Inferior parietal cortex (tissue), 1 donor: Measurements from ENCODE around the gene MED16.

Experiments
- DNase-seq: peaks from one replicate; pipeline ENCODE4 v3.0.0-alpha.2; 2016; ENCODE audit errors: extremely low spot score

The MED16 gene, protein sequence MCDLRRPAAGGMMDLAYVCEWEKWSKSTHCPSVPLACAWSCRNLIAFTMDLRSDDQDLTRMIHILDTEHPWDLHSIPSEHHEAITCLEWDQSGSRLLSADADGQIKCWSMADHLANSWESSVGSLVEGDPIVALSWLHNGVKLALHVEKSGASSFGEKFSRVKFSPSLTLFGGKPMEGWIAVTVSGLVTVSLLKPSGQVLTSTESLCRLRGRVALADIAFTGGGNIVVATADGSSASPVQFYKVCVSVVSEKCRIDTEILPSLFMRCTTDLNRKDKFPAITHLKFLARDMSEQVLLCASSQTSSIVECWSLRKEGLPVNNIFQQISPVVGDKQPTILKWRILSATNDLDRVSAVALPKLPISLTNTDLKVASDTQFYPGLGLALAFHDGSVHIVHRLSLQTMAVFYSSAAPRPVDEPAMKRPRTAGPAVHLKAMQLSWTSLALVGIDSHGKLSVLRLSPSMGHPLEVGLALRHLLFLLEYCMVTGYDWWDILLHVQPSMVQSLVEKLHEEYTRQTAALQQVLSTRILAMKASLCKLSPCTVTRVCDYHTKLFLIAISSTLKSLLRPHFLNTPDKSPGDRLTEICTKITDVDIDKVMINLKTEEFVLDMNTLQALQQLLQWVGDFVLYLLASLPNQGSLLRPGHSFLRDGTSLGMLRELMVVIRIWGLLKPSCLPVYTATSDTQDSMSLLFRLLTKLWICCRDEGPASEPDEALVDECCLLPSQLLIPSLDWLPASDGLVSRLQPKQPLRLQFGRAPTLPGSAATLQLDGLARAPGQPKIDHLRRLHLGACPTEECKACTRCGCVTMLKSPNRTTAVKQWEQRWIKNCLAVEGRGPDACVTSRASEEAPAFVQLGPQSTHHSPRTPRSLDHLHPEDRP

DNA sequence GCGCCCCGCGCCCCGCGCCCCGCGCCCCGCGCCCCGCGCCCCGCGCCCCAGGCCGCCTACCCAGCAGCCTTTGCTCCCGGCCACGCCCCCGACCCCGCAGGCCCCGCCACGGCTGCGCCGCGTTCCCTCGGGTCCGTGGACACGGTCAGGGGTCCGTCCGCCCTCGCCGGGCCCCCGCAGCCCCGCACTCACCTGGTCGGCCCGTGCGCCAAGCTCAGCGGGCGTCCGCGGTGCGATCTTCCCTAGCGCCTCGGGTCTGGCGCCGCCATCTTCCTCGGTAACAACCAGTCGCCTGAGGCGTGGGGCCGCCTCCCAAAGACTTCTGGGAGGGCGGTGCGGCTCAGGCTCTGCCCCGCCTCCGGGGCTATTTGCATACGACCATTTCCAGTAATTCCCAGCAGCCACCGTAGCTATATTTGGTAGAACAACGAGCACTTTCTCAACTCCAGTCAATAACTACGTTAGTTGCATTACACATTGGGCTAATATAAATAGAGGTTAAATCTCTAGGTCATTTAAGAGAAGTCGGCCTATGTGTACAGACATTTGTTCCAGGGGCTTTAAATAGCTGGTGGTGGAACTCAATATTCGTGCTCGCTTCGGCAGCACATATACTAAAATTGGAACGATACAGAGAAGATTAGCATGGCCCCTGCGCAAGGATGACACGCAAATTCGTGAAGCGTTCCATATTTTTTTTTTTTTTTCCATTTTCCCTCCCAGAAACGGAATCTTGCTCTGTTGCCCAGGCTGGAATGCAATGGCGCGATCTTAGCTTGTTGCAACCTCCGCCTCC is at the start of gene MED16, which contains the start of gene RNU6-9:
TSS of gene MED16 (minus strand) at position 294 of the 796 bp plus-strand sequence. CDS start 2,056 bp downstream, outside the sequence.
TSS of gene RNU6-9 (plus strand) at position 591 of the 796 bp plus-strand sequence.
- DNase-seq: peak; percentile 95

DNA sequence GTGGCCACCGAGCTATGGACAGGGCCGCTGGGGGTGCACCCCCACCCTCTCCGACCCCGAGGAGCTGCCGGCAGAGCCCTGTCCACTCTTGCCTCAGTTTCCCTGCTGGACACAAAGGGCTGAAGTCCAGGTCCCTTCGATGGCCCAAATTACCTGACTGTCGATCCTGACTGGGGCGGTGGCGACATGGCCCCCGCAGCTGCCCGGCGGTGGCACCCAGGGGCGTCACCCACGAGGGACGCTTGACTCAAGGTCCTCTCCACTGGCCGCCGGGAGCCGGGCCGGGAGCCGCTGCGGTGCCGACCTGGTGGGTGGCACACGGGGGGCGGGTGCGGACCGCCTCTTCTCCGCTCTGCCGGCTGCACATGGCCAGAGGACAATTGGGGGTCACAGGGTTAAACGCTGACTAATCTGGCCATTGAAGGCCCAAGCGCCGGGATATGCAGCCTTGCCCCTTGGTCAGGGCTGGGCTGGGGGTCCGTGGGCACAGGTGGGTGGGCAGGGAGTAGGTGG is 49.2 kb upstream of the MED16 start:
- DNase-seq: no peak

DNA sequence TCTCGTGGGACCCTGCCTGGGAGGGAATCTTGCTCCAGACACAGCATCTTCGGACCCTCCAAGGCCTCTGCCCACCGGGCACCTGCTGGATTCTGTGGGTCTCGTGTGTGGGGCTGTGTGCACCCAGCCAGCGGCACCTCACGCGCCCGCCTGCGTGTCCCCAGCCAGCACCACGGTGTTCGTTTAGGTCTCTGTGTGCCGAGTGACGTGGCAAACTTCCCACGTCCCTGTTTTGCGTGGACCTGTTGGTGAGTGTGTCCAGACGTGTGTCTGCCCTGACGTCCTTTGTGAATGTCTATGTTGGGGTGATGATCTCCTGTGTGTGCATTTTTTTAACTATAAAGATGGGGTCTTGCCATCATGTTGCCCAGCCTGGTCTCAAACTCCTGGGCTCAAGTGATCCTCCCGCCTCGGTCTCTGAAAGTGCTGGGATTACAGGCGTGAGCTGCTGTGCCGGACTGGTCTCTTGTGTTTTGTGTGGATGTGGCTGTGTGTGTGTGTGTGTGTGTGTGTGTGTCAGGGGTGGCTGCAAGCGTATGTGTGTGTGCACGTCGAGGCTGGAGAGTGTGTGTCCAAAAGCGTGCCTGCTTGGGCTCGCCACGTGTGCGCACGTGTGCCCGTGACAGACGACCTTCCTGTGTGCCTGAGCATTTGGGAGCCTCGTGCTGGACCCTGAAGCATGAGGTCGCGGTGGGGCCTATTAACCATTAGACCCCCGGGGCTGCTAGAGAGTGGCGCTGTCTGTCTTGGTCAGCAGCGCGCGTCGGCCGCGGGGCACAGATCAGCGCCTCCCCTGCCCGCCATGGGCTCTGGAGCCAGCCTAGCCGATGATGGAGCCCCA is 48.5 kb upstream of the MED16 start:
- no peak for DNase-seq

DNA sequence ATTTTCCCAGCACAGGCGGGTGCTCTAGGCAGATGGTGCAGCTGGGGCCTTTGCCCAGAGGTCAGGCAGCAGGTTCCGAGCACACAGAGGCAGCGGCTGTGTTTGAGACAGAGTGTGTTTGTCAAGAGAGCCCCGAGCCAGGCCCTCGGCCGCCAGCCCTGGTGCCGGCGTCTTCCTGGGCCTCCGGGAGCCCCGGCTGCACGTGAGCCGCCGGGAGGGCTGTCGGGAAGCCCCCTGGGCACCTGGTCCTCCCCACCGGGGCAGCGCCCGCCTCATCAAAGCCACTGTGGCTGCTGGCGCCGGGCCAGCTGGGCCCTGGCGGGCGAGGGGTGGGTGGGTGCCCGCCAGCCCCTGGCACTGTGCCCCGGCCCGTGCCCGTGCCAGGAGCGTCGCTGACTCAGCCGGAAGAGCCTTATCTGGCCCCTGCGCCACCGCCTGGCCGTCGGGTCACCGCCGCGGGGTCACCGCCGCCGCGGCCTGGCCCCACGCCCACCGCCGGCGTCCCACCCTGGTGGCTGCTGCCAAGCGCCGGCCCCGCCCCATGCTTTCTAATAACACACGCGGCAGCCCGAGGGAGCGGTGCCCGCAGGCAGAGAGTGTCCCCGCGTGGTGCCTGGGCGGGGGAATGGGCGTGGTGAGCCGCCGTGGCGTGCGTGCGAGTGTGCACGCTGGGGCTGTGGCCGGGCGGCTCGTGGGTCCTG is 47.8 kb upstream of the MED16 start:
- DNase-seq: no peak

DNA sequence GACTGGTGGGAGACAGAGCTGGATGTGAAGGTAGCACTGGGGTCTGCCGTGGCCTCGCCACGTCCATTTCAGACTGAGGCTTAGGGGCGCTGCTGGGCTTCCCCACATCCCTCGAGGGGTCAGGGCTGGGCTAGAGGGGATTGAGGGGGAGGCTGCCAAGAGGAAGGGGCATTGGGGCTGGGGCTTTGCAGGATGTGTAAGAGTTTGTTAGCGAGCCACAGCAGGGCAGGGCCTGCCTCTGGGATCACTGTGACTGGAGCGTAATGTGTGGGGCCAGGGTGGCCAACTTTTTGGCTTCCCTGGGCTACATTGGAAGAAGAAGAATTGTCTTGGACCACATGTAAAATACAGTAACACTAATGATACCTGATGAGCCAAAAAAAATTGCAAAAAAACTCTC is 46.9 kb upstream of the MED16 start:
- DNase-seq: no peak

DNA sequence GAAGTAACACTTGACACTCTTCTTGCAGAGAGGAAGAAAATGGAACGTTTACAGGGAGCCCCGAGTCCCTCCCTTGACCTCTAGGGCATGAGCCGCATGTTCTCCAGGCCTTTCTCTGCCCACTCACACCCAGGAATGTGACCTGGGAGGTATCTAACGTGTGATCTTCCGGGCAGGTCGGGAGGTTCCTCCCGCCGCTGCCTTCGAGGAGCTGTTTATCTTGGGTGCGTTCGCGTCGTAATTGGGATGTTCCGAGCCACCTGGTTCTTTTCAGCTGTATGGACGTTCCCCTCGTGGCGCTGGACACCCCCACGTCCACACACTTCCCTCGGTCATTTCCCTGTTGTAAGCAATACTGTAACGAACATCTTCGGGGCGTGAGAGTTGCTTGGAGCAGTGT is 46.5 kb upstream of the MED16 start:
- DNase-seq: no peak

DNA sequence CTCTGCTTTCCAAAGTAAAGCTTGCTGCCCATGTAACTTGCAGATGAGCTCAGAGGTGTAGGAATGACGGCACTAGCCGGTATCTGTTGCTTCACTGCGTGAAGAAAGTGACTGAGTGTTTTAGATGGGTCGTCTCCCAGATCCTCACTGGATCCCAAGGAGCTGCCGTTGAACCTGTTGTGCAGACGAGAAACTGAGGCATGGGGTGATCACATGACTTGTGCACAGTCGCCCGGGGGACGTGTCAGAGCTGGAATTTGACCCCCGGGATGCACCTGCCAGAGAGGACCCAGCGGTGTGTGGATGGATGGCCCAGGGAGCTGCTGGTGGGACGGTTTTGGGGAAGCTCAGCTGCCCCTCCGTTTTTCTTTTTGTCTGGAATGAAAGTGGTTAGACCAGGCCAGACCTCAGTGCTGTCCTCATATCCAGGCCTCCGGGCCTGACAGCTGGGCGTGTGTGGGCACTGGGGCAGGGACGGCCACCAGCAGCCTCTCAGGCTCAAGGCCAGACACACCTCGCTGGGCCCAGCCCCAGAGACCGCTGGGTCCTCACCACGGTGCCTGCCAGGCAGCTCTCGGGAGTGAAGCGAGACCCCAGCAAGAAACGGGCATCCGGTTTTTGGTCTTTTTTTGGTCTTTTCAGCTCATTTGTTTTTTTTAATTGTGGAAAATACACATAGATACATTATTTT is 45.4 kb upstream of the MED16 start:
- no peak for DNase-seq

DNA sequence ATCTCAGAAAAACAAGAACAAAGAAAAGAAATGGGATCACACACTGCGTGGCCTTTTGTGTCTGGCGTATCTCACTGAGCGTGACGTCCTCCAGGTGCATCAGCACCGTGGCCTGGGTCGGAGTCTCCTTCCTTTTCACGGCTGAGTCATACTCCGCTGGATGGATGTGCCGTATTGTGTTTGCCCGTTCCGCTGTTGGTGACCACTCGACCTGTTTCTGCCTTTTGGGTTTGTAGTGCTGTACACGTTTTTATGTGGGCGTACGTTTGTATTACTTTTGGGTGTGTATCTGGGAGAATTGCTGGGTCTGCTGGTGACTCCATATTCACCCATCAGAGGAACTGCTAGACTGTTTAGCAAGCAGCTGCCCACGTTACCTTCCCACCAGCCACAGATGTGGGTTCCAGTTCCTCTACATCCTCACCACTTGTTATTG is 44.3 kb upstream of the MED16 start:
- DNase-seq: no peak

DNA sequence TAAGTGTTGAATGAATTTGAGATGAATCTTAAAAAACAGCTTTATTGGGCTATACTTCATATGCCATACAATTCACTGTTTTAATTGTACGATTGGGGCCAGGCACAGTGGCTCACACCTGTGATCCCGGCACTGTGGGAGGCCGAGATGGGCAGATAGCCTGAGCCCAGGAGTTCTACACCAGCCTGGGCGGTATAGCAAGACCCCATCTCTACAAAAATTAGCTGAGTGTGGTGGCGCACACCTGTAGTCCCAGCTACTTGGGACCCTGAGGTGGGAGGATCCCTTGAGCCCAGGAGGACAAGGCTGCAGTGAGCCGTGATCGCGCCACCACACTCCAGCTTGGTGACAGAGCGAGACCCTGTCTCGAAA is 43.2 kb upstream of the MED16 start:
- DNase-seq: no peak

DNA sequence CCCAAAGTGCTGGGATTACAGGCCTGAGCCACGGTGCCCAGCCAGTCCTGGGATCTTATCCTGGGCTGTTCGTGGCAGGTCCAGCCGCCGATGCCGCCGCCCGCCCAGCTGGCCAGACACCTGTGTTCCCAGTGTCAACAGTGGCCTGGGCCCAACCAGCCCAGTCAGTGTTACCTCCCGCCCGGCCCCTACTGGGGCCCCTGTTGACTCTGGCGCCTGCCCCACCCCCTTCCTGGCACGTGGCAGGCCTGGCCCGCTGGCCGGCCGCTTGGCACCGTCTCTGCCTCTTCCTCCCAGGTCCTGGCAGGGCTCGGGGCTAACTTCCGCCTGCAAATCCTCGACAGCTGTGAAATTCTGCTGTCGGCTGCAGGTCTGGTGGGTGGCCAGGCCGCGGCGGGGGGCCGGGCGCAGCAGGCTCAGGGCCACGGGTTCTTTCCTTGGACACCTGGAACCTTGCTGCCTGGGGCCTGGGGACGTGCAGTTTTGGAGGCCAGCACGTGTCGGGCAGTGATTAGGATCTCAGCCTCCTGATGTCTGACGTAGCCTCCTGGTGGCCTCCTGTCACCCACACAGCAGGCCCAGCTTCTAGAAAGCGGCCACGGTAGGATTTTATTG is 42.0 kb upstream of the MED16 start:
- DNase-seq: no peak

DNA sequence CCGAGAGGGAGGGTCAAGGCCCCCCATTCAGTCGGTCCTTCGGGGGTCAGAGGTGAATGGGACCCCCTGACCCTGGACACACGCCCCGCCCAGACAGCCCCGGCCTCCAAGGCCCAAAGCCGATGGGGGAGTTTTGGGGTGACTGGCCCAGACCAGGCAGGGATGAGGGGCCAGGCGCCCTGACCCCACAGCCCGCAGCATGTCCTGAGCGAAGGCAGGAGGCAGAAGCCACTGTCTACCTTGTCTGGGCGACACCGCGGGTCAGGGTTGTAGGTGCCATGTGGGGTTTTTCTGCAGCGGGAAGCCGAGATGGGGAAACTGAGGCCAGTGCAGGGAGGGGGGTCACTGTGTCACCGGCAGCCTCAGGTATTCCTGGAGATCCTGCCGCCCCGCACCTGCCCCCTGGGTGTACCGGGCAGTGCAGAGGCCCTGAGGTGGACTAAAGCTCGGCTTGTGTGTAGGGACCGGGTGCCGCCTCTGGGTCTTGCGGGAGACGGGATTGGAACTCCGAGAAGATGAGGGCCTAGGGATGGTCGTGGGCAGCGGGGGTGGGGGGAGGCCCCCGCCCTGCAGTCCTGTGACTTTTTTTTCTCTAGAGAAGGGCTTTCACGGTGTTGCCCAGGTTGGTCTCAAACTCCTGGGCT is 41.3 kb upstream of the MED16 start:
- DNase-seq: no peak

DNA sequence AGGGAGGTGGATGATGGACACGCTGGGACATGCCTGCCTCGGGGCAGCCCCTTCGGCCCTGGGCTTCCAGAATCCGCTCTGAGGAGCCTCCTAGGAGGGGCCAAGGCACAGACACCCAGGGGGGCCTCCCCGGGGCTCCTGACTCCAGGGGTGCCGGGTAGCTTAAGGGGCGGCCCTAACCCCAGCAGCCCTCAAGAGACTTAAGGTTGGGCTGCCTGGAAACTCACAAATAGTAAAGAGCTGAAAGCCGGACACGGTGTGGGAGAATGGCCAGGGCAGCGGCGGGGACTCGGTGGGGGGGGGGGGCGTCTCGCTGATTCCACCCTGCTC is 40.5 kb upstream of the MED16 start:
- no peak for DNase-seq

DNA sequence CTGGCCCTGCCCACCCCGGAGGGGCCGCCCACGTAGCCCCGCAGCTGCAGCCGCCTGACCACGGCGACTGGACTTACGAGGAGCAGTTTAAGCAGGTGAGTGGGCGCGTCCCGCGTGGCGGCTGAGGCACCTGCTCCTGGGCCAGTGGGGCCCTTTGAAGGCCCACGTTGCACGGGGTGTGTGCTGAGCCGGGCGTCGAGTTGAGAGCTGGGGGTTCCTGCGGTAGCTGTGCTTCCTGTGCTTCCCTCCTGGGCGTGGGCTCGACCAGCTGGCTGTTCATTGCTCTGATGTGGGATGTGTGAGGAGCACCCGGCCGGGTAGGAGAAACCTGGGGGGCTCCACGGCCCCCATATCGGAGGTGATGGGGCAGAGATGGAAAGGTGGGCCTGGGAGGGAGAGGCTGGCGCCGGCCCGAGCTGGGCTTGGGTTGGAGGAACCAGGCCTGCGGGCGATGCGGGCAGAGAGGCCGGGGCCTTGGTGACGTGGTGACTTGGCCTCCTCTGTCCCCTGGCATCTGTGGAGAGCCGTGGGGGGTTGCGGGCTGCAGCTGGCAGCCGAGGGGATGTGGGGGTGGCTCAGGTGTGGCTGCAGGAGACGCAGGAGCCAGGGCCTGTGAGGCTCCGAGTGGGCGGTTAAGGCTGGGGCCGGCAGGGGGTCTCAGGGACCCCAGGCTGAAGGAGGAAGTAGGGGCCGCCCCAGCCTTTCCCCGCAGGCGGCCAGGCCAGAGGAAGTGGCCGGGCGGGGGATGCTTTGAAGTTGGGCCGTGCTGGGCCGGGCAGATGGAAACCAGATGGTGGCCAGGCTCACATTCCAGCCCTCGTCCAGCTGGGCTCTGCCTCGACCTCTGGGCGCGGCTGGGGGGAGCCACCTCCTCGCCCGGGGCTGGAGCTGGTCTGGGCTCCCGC is 39.9 kb upstream of the MED16 start:
- DNase-seq: no peak

DNA sequence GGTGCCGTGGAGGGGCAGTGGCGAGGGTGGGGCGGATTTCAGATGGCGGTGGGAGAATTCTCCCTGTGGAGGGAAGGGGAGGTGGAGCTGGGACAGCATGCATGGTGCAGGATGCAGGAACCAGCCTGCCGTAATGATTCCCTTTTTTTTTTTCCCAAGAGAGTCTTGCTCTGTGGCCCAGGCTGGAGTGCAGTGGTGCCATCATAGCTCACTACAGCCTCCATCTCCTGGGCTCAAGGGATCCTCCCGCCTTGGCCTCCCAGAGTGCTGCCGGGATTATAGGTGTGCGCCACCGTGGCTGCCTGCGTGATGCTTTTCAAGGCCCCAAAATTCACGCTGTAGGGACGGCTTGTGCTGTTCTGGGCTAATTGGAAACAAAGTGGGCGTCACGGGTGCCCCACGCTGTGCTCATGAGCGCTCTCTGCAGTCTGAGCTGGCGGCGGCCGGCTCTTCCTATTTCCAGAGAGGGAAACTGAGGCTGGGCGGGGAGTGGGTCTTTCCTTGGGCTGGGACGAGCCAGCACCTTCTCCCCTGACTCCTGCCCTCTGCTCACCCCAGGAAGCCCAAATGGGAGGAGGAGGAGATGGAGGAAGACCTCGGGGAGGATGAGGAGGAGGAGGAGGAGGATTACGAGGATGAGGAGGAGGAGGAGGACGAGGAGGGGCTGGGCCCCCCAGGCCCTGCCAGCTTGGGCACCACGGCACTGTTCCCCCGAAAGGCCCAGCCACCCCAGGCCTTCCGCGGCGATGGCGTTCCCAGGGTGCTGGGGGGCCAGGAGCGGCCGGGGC is 39.1 kb upstream of the MED16 start:
- no peak for DNase-seq

DNA sequence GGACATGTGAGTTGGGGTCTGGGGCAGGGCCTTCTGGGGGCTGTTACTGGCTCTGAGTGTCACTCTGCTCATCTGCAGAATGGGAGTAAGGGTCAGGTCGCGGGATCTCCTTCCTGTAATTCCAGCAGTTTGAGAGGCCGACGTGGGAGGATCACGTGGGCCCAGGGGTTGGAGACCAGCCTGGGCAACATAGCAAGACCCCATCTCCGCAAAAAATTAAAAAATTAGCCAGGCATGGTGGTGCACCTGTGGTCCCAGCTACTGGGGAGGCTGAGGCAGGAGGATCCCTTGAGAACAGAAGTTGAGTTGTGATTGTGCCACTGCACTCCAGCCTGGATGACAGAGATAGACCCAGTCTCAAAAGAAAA is 36.9 kb upstream of the MED16 start:
- DNase-seq: no peak

DNA sequence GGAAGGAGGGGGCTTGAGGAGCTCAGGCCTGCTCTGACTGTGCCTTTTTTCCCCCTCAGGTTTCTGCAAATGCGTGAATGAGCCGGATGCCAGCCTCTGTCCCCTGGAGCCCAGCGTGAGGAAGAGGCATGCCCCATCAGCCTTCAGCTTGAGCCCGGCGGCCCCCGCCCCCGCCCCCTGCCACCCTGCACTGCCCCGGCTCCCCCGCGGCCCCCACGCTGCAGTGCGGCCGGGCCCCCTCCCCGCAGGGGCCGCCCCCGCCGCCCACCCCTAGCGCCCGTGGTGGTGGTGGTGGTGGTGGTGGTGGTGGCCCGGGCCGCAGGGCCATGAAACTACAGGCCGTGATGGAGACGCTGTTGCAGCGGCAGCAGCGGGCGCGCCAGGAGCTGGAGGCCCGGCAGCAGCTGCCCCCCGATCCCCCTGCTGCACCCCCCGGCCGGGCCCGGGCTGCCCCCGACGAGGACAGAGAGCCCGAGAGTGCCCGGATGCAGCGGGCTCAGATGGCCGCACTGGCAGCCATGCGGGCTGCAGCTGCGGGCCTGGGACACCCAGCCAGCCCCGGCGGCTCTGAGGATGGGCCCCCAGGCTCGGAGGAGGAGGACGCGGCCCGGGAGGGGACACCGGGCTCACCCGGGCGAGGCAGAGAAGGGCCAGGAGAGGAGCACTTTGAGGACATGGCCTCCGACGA is 36.4 kb upstream of the MED16 start:
- DNase-seq: no peak
